GM12872 (cell line): Measurements from ENCODE around the gene ZNF79.

Source experiments
- CTCF ChIP-seq: IDR thresholded peaks from 3 replicates; pipeline ENCODE4 v1.5.1; 2011; ENCODE audit warnings: low read depth, mild to moderate bottlenecking, low read length, moderate library complexity; ENCODE audit not compliant: insufficient read depth

ZNF79 gene

GRCh38 chr9:127447416-127448111, 23.4 kb downstream of the ZNF79 start:
- TF ChIP-seq CTCF: no peak

GRCh38 chr9:127448112-127448805, 24.1 kb downstream of the ZNF79 start:
- TF ChIP-seq CTCF: no peak

- TF ChIP-seq CTCF: no peak
Measured at GRCh38 chr9:127449332-127449966, 25.3 kb downstream of the ZNF79 start.

- no peak for TF ChIP-seq CTCF
Measured at GRCh38 chr9:127450243-127450760, 26.1 kb downstream of the ZNF79 start.

- peak; percentile 24; the same call in 1 of the 3 replicates for TF ChIP-seq CTCF
Measured at GRCh38 chr9:127450830-127451607, 26.8 kb downstream of the ZNF79 start, which contains the start of the genes LRSAM1 and RPL12. LRSAM1 (plus strand) TSS chr9:127451510; CDS start chr9:127454528, 3,018 bp downstream. RPL12 (minus strand) TSS chr9:127451406; CDS start chr9:127451317, 89 bp downstream.

GRCh38 chr9:127451608-127451857, 27.4 kb downstream of the ZNF79 start:
- no peak for TF ChIP-seq CTCF
